GM21529 (cell line): ENCODE results near the gene CDC5L.

Experiments used
- ATAC-seq: cut with Tn5 transposase; IDR thresholded peaks from one replicate; pipeline ENCODE4 v1.9.1; 2021; ENCODE audit not compliant: unreplicated experiment

CDC5L gene

DNA sequence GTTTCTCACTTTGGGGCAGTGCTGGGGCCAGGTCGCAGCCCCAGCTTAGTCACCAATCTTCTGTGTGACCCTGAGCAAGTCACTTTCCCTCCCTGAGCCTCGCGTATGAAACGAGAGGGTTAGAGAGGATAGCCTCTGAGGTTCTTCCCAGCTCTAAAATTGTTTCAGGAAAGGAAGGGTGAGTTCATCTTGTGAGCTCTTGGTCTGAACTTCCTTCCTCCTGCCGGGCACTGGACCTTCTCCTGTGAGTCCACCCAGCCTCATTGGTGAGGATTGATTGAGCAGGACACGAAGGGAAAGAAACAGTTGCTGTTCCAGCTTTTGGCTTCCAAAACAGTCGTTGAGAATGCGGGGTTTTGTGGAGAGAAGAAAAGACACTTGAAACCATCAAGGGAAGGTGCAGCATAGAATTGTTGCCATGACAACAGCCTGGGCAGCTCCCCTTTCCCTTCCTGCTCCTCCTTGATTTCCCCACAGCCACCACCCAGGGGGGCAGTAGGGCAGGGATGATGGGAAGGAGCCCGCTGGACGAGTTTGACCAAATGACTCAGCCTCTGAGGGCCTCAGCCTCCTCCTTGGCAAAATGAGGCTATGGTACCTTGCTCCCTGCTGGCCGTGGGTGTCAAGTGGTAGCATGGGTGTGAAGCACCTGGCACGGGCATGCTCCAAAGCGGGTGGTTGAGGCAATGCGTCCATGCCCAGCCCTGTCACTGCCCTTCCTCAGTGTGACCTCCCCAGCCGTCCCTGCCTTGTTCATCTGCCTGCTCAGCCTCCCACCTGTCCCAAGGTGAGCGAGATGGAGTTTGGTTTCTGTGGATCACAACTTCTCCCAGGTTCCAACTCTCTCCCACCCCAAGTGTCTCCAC is 107.8 kb downstream of the CDC5L start:
- ATAC-seq = no peak

DNA sequence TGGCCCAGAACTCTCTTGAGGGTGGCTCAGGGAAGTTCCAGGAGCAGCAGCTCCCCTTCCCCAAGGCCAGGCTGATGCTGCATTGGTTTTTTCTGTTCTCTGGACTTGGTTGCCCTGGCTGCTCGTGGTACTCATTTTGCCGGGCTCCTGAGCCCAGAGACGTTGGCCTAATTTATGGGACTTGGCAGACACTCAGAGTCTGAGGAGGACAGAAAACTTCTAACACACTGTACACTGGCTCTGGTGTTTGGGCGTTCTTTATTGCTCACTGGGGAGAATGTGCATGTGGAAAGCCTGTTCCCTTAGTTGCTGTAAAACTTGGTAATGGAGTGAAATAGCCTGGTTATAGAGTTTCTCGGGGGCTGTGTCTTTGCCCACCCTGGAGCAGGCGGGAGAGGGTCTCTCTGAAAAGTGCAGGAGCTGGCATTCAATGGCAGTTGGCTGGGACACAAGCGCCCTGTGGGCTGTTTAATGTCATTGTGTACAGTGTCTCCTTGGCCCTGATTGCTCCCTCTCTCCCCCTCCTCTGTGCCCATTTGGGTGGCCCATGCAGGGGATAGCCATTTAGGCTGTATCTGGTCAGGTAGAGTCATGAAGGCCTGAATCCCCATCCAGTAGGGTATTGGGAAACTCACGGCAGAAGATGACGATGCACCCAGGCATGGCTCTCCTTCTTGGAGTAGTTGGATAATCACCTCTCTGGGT is 109.3 kb downstream of the CDC5L start:
- ATAC-seq = no peak

DNA sequence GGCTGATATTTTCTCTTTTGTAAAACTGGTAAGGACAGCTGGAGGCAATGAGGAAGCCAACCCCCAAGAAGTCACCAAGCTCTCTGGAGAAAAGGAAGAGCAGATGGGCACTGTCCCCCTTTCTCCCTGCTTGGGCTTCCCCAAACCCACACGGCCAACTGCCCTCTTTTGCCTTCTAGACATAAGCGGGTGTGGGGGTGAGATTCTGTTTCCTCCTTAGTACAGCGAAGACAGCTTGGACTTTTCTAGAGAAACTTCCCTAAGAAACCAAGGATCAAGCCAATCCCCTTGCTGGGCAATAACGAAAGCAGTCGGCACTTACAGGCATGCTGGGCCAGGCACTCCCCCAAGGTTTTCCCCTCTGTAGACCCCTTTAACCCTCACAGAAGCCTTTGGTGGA is 110.3 kb downstream of the CDC5L start:
- no peak for ATAC-seq

DNA sequence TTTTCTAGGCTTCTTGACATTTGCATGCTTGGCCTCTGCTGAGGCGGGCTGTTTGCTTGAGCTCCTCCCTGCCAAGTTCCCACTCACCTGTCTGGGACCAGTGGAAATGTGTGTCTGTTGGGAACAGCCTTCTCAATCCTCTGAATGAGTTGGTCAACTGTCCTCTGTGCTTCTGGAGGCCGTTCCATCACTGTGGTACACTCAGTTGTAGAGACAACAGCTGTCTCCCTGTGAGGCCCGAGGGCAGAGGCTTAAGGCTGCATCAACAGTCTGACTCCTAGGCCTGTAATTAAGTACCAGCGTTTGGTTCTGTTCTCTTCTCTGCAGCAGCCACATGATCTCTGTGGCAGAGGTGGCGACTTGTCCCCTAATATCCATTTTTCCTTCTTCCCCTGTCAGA is 110.9 kb downstream of the CDC5L start:
- no peak for ATAC-seq

DNA sequence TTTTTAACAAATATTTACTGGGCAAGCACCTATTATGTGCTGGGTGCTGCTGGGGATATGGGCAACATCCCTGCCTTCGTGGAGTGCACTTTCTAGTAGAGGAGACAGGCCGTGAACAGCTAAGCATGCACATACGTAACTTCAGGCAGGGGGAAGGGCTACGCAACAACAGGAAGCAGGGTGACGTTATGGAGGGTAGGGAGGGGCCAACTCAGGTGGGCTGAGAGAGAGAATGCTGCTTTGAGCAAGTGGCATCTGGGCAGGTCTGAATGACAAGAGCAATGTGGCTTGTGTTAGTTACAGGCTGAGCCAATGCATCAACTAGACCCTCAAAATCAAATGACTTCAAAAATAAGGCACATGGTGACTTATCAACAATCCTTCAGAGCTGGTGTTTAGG is 112.1 kb downstream of the CDC5L start:
- no peak for ATAC-seq
